ENCODE results near the gene UCHL3. TPM values are rescaled to one million over a fixed set of nuclear protein-coding genes. Genes with fewer than 3 reads are reported as not detected.

The UCHL3 gene
- total RNA-seq, 1 experiment from 2014 or later, result 54.7 TPM

- no peak for DNase-seq (ENCODE audit: low spot score)
Measured at GRCh38 chr13:75547917-75548316, 1.7 kb upstream of the UCHL3 start.

DNA sequence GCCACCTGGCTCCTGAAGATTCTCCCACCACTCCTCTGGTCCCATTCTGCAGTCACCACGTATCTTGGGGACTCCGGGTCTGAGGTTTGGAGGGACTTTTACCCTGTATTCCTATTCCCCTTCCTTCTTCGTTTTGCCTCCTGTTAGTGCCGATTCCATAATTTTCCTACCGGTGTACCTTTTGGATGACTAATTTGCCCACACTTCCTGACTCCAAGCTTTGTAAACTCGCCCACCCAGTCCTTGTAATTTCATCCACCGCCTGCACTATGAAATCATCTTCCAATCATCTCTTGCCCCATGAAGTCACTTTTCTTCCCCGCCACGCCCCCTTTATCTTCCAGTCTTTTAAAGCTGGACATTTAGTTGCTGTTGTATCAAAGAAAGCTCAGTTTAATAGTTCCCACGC lies 572 bp downstream of the UCHL3 start:
- peak; percentile 82 for DNase-seq (ENCODE audit: low spot score)

DNA sequence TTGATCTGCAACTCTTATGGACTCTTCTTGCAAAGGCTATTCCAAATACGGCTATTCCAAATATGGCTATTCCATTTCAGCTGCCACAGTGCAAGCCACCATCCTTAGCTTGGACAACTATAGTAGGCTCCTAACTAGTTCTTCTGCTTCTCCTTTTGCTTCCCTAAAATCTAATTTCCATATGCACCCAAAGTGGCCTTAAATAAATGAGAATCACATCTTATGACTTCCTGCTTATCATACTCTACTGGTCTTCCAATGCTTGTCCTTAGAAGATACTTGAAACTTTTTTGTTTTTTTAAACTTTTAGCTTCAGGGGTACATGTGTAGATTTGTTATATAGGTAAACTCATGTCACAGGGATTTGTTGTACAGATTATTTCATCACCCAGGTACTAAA lies 4.9 kb downstream of the UCHL3 start:
- no peak for DNase-seq (ENCODE audit: low spot score)

DNA sequence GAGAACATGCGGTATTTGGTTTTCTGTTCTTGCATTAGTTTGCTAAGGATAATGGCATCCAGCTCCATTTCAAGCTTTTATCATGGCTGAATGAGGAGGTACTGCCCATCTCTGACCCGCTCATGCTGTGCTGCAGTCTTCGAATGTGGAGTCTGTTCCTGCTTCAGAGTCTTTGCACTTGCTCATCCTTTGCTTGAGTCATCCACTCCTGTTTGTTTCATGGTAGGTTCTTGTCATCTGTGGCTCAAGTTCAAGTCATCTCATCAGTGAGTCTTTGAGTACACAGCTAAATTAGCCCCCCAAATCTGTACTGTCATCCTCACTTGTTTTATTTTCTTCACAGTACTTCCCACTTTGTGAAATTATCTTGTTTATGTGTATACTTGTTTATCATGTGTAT lies 5.4 kb downstream of the UCHL3 start:
- no peak for DNase-seq (ENCODE audit: low spot score)

DNA sequence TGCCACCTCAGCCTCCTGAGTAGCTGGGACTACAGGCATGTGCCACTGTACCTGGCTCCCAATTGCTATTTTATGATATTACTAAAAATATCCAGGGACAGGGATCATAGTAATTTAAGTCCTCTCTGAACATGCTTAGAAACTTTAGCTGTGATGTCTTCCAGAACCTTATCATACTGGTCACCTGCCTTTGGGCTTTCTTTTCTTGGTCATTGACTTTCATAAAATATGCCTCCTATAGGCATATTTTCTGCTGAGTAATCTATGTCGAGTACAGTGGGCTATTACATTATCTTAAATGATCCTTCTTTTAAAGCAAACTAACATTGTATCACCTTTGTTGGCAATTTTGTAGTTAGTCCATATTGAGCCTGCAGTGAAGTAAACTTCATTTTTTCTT lies 6.2 kb downstream of the UCHL3 start:
- DNase-seq (ENCODE audit: low spot score), result no peak

DNA sequence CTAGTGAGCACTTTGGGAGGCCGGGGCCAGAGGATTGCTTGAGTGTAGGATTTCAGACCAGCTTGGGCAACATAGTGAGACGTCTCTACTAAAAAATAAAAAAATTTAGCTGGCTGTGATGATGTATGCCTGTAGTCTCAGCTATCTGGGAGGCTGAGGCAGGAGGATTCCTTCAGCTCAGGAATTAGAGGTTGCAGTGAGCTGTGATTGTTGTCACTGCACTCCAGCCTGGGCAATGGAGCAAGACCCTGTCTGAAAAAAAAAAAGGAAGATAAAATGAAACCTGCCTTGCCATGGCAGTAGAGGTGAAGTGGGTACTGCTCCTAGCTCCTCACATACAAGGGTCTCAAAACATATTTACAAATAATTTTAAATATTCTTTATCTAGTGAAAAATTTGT lies 7.4 kb downstream of the UCHL3 start:
- no peak for DNase-seq (ENCODE audit: low spot score)

- no peak for DNase-seq (ENCODE audit: low spot score)
Measured at GRCh38 chr13:75558145-75558840, 8.7 kb downstream of the UCHL3 start.

GRCh38 chr13:75566658-75567057 lies 17.1 kb downstream of the UCHL3 start:
- peak; percentile 56 for DNase-seq (ENCODE audit: low spot score)

DNA sequence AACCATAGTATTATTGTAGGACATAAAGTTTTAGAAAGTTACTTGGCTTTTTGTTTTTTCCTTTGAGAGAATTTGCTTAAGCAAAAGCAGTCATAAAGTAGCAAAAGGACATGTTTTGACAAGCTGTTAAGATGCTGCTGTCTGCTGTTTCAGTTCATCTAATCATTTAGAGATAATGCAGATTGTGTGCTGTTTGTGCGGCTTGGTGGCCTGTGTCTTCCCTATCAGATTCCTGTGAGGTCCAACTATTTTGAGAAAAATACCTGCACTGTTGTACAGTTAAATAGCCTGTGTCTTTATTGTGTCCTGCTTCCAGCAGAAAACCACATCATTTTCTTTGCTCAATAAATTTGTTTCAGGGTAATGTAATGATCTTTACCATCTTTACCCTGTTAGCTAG lies 20.0 kb downstream of the UCHL3 start:
- DNase-seq (ENCODE audit: low spot score), result no peak

DNA sequence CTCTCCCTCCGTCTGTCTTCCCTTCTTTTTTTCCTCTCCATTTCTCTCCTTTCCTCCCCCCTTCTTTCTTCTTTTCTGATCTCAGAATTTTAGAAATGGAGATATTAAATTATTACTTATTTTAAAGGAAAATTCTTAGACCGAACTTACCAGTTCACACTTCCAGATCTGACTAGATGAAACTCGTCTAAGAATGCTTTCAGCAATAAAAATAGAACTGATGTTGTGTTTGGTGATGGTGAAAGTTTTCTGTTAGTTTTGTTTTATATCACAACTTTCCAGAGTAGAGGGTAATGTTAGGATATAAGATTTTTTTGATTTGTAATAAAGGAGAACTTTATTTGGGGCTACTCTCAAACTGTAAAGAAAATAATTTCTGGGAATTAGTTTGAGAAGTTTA lies 29.9 kb downstream of the UCHL3 start:
- no peak for DNase-seq (ENCODE audit: low spot score)

- DNase-seq (ENCODE audit: low spot score), result no peak
Measured at GRCh38 chr13:75581874-75582640, 32.5 kb downstream of the UCHL3 start.

DNA sequence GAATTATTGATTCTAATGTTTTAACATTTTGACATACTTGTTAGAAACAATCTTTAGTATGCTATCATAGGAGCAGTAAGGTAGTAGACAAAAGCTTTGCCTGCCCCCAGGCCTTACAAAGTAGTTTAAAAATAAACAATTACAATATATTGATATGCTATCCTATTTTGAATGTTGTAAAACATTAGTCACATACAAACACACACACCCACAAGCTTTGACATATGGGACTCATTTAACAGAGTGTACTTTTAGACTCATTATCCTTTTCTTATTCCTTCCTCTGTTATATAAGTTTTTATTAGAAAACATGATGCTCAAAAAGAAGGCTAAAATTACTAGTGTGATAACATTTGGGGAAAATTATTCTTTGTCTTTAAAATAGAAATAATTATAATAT lies 33.5 kb downstream of the UCHL3 start:
- DNase-seq (ENCODE audit: low spot score), result no peak

DNA sequence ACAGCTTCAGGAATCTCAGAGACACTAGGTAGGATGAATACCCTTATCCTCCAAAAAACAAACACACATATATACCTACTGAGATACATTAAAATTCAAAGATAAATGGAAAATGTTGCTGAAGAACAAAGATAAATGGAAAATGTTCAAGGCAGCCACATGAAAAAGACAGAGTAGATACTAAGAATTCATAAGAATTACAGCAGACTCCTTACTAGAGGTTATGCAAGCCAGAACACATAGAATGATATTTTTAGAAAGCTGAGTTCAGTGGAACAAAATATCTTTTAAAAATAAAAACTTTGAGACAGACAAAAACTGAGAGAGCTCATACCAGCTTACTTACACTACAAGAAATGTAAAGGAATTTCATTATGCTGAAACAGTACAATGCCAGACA lies 35.6 kb downstream of the UCHL3 start:
- no peak for DNase-seq (ENCODE audit: low spot score)

- DNase-seq (ENCODE audit: low spot score), result no peak
Measured at GRCh38 chr13:75587679-75588078, 38.1 kb downstream of the UCHL3 start.

DNA sequence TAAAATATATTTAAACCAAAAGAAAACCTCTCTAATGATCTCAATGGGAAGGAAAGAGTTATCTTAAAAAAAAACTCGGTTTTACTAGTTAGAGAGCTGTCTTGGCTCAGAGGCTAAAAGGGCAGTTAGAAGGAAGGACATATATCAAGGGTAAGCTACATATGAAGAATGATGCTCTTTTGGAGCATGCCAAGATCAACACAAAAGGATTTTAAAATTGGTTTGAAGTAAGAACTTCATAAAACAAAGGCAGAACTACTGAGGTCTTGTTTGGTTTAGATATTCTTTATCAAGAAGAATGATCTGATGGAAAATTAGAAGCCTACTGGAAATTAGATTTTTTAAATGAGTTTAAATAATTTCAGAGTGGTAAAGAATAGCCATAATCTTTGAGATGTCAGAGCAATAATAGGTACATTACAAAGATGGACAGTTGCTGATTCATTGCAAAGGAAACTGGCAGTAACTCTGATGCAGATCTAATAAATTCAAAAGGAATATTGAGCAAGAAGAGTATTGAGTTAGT lies 47.1 kb downstream of the UCHL3 start:
- DNase-seq (ENCODE audit: low spot score), result no peak

DNA sequence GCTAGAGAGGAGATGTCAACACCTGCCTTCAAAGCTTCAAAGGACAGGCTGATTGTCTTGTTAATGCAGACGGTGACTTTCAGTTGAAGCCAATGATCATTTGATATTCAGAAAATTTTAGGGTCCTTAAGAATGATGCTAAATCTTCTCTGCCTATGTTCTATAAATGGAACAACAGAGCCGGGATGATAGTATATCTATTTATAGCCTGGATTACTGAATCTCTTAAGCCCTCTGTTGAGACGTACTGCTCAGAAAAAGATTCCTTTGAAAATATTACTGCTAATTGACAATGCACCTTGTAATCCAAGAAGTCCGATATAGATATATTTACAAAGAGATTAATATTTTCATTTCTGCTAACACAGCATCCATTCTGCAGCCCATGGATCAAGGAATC lies 50.8 kb downstream of the UCHL3 start:
- no peak for DNase-seq (ENCODE audit: low spot score)

DNA sequence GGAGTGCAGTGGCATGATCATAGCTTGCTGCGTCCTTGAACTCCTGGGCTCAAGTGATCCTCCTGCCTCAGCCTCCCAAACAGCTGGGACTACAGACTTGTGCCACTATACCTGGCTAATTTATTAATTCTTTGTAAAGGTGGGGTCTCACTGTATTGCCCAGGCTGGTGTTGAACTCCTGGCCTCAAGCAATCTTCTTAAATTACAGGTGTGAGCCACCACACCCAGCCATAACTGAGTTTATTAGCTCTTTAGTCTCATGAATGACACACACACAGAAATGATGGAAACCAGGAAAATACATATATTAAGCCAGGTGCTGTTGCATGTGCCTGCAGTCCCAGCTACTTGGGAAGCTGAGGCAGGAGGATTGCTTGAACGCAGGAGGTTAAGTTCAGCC lies 53.4 kb downstream of the UCHL3 start:
- no peak for DNase-seq (ENCODE audit: low spot score)

DNA sequence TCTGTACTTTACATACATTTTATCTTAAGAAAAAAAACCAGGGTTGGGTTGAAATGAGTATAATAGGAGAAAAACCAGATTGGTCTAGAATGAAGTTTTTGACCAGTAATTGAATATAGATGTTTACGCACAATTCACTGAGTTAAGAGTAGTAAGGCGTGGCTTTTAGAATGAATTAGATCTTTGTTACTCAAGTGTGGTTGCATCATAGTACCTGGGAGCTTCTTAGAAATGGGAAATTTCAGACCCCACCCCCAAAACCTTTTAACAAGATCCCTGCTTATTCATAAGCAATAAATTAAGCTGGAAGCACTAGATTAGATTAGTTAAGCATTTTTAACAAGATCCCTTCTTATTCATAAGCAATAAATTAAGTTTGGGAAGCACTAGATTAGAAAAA lies 57.9 kb downstream of the UCHL3 start:
- no peak for DNase-seq (ENCODE audit: low spot score)

GRCh38 chr13:75610466-75610865 lies 60.9 kb downstream of the UCHL3 start:
- DNase-seq (ENCODE audit: low spot score), result peak; percentile 22

DNA sequence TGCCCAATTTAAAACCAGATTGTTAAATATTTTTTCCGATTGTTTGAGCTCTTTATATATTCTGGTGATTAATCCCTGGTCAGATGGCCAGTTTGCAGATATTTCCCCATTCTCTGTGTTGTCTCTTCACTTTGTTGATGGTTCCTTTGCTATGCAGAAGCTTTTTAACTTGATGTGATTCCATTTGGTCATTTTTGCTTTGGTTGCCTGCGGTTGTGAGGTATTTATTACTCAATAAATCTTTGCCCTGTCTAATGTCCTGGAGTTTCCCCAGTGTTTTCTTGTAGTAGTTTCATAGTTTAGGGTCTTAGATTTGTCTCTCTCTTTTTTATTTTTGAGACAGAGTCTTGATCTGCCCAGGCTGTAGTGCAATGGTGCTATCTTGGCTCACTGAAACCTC lies 62.8 kb downstream of the UCHL3 start:
- DNase-seq (ENCODE audit: low spot score), result no peak

DNA sequence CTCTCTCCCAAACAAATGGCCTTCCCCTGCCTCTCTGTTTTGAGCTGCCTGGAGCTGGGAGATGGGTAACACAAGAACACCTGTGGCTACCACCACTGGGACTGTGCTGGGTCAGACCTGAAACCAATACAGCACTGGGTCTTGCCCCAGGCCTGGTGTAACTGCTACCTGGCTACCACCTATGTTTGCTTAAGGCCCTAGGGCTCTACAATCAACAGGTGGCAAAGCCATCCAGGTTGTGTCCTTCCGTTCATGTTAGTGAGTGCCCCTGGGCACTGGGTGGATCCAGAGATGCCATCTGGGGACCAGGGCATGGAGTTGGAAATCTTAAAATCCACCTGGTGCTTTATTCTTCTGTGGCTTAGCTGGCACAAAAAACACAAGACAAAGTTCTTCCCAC lies 67.6 kb downstream of the UCHL3 start:
- DNase-seq (ENCODE audit: low spot score), result no peak

DNA sequence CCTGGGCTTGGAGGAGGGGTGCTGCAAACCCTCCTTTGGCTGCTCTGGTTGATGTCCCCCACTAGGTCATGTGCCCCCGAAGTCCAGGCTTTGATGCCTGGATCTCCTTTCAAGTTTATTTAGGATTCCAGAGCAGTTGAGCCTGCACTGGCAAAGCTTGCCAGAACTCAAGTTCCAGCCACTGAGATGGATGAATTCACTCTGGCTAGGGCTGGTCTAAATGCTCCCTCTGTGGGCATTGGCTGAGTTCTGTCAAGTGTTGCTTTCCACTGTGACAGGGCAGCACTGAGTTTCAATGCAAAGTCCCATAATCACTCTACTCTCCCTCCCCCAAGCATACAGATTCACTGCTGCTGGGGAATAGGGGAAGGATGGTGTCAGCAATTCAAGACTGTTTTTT lies 68.7 kb downstream of the UCHL3 start:
- DNase-seq (ENCODE audit: low spot score), result no peak

DNA sequence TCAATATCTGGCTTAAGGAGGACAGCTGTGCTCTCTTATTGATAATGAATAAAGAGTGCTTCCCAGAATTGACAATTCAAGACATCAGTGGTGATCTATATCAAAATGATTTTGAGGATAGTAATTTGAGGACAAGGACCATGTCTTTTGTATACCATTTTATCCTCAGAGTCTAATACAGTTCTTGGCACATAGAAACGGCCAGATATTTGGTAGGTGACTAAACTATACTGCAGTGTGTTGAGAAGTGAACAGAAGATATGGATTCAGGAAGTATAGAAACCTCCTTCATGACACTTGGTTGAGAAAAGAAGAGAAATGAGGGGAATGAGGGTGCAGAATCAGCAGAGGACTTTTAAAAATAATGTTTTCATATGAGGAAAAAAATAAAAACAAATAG lies 70.4 kb downstream of the UCHL3 start:
- DNase-seq (ENCODE audit: low spot score), result no peak
